Measurements from ENCODE around the gene LPAR3.
"Not testable (repeated sequence)": the region's sequence is repeated elsewhere in the genome, so short reads cannot be mapped to it uniquely, and the experiment has no call there.

The LPAR3 gene

GRCh38 chr1:84907095-84907827, 14.3 kb upstream of the LPAR3 start:
- DNase-seq (ENCODE audit: low read depth in 2 of 2): peak in 1 of 2 donors; percentile 53
- TF ChIP-seq CTCF (IDR thresholded peaks at IDR 0.05; ENCODE audit: low read depth, low read length): no peak
- H3K4me3 ChIP-seq (replicated peaks in 1 of 2; ENCODE audit: low read depth in 2 of 2, low read length in 2 of 2): no peak overlapping the region

DNA sequence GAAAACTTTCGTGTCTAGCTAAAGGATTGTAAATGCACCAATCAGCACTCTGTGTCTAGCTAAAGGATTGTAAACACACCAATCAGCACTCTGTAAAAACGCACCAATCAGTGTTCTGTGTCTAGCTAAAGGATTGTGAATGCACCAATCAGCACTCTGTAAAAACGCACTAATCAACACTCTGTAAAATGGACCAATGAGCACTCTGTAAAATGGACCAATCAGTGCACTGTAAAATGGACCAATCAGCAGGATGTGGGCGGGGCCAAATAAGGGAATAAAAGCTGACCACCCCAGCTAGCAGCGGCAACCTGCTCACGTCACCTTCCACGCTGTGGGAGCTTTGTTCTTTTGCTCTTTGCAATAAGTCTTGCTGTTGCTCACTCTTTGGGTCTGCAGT, 9.7 kb upstream of the LPAR3 start:
- not testable (repeated sequence) for H3K4me3 ChIP-seq (replicated peaks in 1 of 2; ENCODE audit: low read depth in 2 of 2, low read length in 2 of 2); DNase-seq (ENCODE audit: low read depth in 2 of 2)

DNA sequence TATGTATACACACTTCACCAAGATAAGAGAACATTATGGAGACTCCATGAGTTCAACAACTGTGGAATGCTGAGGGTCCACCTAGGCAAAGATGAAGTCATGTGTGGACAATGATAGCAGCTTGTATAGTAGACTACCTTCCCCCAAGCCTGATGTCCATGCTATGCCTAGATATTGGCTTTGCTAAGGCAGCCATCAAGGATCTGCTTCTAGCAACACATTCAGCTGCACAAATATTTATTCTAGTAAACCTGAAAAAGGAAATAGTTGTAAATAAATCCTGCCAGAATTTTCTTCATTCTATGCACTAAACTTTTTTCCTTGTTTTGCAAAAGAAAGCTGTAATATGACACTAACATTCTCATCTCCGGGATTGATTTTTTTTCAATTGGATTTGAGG, 7.0 kb upstream of the LPAR3 start:
- no peak overlapping the region for H3K4me3 ChIP-seq (replicated peaks in 1 of 2; ENCODE audit: low read depth in 2 of 2, low read length in 2 of 2)
- no peak for TF ChIP-seq CTCF (IDR thresholded peaks at IDR 0.05; ENCODE audit: low read depth, low read length)
- no peak for DNase-seq (ENCODE audit: low read depth in 2 of 2)

- no peak for TF ChIP-seq CTCF (IDR thresholded peaks at IDR 0.05; ENCODE audit: low read depth, low read length)
- no peak for DNase-seq (ENCODE audit: low read depth in 2 of 2)
- H3K4me3 ChIP-seq (replicated peaks in 1 of 2; ENCODE audit: low read depth in 2 of 2, low read length in 2 of 2): no peak overlapping the region
Measured at GRCh38 chr1:84896279-84896678, 3.3 kb upstream of the LPAR3 start.

DNA sequence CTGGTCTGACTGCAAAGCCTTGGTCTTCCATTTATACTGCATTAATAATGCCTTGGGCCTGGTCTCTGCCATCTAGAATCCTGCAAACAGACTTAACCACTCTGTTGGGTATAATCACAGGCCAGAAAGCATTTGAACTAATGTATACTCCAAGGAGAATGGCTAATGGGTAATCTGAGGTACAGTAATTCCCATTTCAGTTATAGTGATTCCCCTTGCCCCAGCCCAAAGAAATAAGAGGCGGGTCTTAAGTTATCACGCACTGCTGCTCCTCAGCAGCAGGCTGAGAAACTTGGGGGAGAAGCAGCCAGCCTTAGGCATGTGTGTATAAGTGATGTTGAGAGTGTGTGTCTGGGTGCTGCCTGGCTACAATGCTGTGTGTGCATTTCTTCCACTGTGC, 2.4 kb downstream of the LPAR3 start:
- H3K4me3 ChIP-seq (replicated peaks in 1 of 2; ENCODE audit: low read depth in 2 of 2, low read length in 2 of 2): no peak overlapping the region
- TF ChIP-seq CTCF (IDR thresholded peaks at IDR 0.05; ENCODE audit: low read depth, low read length): no peak
- no peak for DNase-seq (ENCODE audit: low read depth in 2 of 2)

DNA sequence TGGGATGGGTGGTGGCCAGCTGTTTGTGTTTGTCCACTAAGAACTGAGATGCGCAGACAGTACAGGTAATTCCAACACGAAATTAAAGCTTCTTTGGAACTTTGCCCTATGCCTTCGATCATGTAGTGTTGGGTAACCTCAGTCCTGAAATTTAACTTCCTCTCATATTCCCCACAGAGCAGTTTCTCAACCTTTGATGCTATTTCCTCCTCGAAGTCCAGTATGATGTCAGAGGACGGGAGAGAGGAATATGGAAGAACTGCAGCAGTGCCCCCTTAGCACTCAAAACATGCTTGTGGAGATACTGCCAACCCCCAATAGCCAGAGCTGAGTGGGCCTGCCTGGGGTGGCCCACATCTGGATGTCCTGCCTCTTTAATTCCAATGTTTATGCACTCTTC, 3.6 kb downstream of the LPAR3 start:
- H3K4me3 ChIP-seq (replicated peaks in 1 of 2; ENCODE audit: low read depth in 2 of 2, low read length in 2 of 2): no peak overlapping the region
- peak; percentile 44 to 50 for DNase-seq (ENCODE audit: low read depth in 2 of 2)
- TF ChIP-seq CTCF (IDR thresholded peaks at IDR 0.05; ENCODE audit: low read depth, low read length): no peak

GRCh38 chr1:84888753-84889152, 4.3 kb downstream of the LPAR3 start:
- no peak for TF ChIP-seq CTCF (IDR thresholded peaks at IDR 0.05; ENCODE audit: low read depth, low read length)
- no peak overlapping the region for H3K4me3 ChIP-seq (replicated peaks in 1 of 2; ENCODE audit: low read depth in 2 of 2, low read length in 2 of 2)
- peak in 1 of 2 donors; percentile 28 for DNase-seq (ENCODE audit: low read depth in 2 of 2)

Data from cardiac fibroblast (primary cell).